Measurements from ENCODE around the gene RASSF9.

DNA sequence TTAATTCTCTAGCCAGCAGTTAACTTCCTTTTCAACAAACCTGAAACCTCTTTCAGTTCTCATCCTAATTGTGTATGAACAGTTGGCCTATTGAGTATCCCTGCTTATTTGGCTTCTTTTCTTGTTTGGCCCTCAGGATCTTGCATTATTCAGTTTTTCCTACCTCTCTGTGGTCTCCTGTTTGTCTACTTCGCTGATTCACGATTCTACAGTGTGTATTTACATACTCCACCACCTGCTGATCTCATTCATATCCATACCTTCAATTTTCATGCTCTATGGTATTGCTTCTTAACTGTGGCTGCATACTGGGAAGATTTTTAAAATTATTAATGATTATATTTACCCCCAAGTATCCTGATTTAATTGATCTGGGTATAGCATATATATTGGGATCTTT, 56.4 kb downstream of the RASSF9 start:
- TF ChIP-seq, protein P1, sequence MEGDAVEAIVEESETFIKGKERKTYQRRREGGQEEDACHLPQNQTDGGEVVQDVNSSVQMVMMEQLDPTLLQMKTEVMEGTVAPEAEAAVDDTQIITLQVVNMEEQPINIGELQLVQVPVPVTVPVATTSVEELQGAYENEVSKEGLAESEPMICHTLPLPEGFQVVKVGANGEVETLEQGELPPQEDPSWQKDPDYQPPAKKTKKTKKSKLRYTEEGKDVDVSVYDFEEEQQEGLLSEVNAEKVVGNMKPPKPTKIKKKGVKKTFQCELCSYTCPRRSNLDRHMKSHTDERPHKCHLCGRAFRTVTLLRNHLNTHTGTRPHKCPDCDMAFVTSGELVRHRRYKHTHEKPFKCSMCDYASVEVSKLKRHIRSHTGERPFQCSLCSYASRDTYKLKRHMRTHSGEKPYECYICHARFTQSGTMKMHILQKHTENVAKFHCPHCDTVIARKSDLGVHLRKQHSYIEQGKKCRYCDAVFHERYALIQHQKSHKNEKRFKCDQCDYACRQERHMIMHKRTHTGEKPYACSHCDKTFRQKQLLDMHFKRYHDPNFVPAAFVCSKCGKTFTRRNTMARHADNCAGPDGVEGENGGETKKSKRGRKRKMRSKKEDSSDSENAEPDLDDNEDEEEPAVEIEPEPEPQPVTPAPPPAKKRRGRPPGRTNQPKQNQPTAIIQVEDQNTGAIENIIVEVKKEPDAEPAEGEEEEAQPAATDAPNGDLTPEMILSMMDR (IDR thresholded peaks at IDR 0.05), result no peak
- TF ChIP-seq EP300 (IDR thresholded peaks at IDR 0.05), result no peak
- TF ChIP-seq POLR2AphosphoS5 (IDR thresholded peaks at IDR 0.05), result no peak

All from esophagus muscularis mucosa (tissue), 4 donors.